Endothelial cell of umbilical vein (primary cell): ENCODE measurements around the gene ZNF662. TPM values are rescaled to one million over a fixed set of nuclear protein-coding genes. Genes with fewer than 3 reads are reported as not detected.

Experiments used
- BruUV-seq: library from RNA; stranded (reverse); fragments of 400-500 nt; replicated peaks from 2 replicates; lab custom pipeline; 2021; lab: Mats Ljungman, UMichigan
- CTCF ChIA-PET: fragments of 300-600, 350-600 bp; sonication (Branson Sonifier 250); formaldehyde crosslinking; loops from one replicate; lab custom pipeline; 2021; ENCODE audit warnings: antibody characterized with exemption, inconsistent platforms; lab: Charles Lee
- POLR2A ChIA-PET: fragments of 300-600, 350-600 bp; sonication (Branson Sonifier 250); formaldehyde crosslinking; loops from one replicate; lab custom pipeline; 2021; ENCODE audit warnings: antibody characterized with exemption, inconsistent platforms; lab: Charles Lee
- DNase-seq: peaks from one replicate; pipeline ENCODE4 v3.0.0-alpha.2; 2011; ENCODE audit warnings: low read depth, low spot score
- FAIRE-seq: peaks from 2 replicates; lab custom pipeline; 2011; peaks lifted over from hg19 to GRCh38; lab: Jason Lieb, UNC
- H2AFZ ChIP-seq: 2 replicates; pipeline ENCODE4 v1.6.0; 2012; ENCODE audit warnings: low read depth, low read length, control low read depth, inconsistent platforms
- H3K27ac ChIP-seq: 2 replicates; pipeline ENCODE4 v1.5.1; 2011; ENCODE audit warnings: low read depth, mild to moderate bottlenecking, control low read depth, low read length, moderate library complexity; ENCODE audit not compliant: insufficient read depth
- H3K27me3 ChIP-seq, 2 experiments: 2 replicates each; pipeline versions ENCODE4 v1.6.0 to v1.6.1; 2011; ENCODE audit warnings: low read length in 2 of 2, mixed read lengths in 1 of 2; ENCODE audit not compliant: control insufficient read depth in 2 of 2, insufficient read depth in 2 of 2
- H3K36me3 ChIP-seq, 2 experiments: 2 replicates in 1 of 2; 3 replicates in 1 of 2; pipeline ENCODE4 v1.5.1; 2011; ENCODE audit warnings: low read length in 2 of 2, mild to moderate bottlenecking in 1 of 2, moderate library complexity in 1 of 2; ENCODE audit not compliant: control insufficient read depth in 2 of 2, insufficient read depth in 2 of 2; ENCODE audit errors: extremely low read depth in 1 of 2
- H3K4me1 ChIP-seq: 3 replicates; pipeline ENCODE4 v1.5.1; 2011; ENCODE audit warnings: mild to moderate bottlenecking, low read length; ENCODE audit not compliant: control insufficient read depth, insufficient read depth; ENCODE audit errors: extremely low read depth
- H3K4me2 ChIP-seq: 2 replicates; pipeline ENCODE4 v1.6.1; 2011; ENCODE audit warnings: low read length, control low read depth, mixed read lengths; ENCODE audit not compliant: insufficient read depth
- H3K4me3 ChIP-seq, 3 experiments: fragments of 200-600 bp in 1 of 3; sonication (generic), shearing (Covaris generic) in 1 of 3; replicated peaks in 1 of 3; 2 replicates each; pipeline ENCODE4 v1.5.1; 2011 to 2016; ENCODE audit warnings: control low read depth in 3 of 3, low read length in 3 of 3, mild to moderate bottlenecking in 2 of 3, inconsistent platforms in 1 of 3, low read depth in 1 of 3, moderate library complexity in 1 of 3; ENCODE audit not compliant: insufficient read depth in 1 of 3
- H3K79me2 ChIP-seq: 2 replicates; pipeline ENCODE4 v1.6.0; 2012; ENCODE audit warnings: low read length, inconsistent platforms; ENCODE audit not compliant: control insufficient read depth, insufficient read depth
- H3K9ac ChIP-seq: replicated peaks from 2 replicates; pipeline ENCODE3; 2011; ENCODE audit warnings: low read length, control low read depth; ENCODE audit not compliant: insufficient read depth; ENCODE audit errors: extremely low read depth
- H3K9me1 ChIP-seq: replicated peaks from 3 replicates; pipeline ENCODE4 v1.6.0; 2011; ENCODE audit warnings: mild to moderate bottlenecking, low read length; ENCODE audit not compliant: control insufficient read depth, insufficient read depth; ENCODE audit errors: extremely low read depth
- H3K9me3 ChIP-seq: replicated peaks from 2 replicates; pipeline ENCODE4 v1.5.1; 2012; ENCODE audit warnings: low read length, inconsistent platforms; ENCODE audit not compliant: control insufficient read depth, insufficient read depth
- H4K20me1 ChIP-seq: replicated peaks from 2 replicates; pipeline ENCODE3; 2011; ENCODE audit warnings: mild to moderate bottlenecking, low read length; ENCODE audit not compliant: control insufficient read depth, insufficient read depth; ENCODE audit errors: extremely low read depth
- CTCF ChIP-seq, 2 donors: IDR thresholded peaks; 1 replicate in 1 of 2; 2 replicates in 1 of 2; pipeline ENCODE4 v1.5.1; 2011; ENCODE audit warnings: low read length in 2 of 2, mild to moderate bottlenecking in 2 of 2, moderate library complexity in 2 of 2, control low read depth in 1 of 2, inconsistent platforms in 1 of 2, low read depth in 1 of 2; ENCODE audit not compliant: insufficient read depth in 1 of 2; ENCODE audit errors: extremely low read depth in 1 of 2
- EZH2 ChIP-seq: IDR thresholded peaks from 2 replicates; pipeline ENCODE4 v1.6.1; 2012; ENCODE audit warnings: borderline replicate concordance, low read depth, mild to moderate bottlenecking, moderate library complexity, low read length, inconsistent platforms; ENCODE audit not compliant: severe bottlenecking
- FOS ChIP-seq: IDR thresholded peaks from 2 replicates; pipeline ENCODE4 v1.6.1; 2011; ENCODE audit warnings: mild to moderate bottlenecking, low read length, moderate library complexity, borderline replicate concordance; ENCODE audit not compliant: insufficient read depth
- GATA2 ChIP-seq: IDR thresholded peaks from 2 replicates; pipeline ENCODE4 v1.7.0; 2011; ENCODE audit warnings: low read depth, mild to moderate bottlenecking, moderate library complexity, mixed read lengths, low read length; ENCODE audit not compliant: insufficient read length, insufficient read depth
- JUN ChIP-seq: IDR thresholded peaks from 2 replicates; pipeline ENCODE4 v1.6.1; 2011; ENCODE audit warnings: borderline replicate concordance, low read depth; ENCODE audit not compliant: insufficient read length, insufficient read depth
- MAX ChIP-seq: IDR thresholded peaks from 2 replicates; pipeline ENCODE4 v1.6.1; 2011; ENCODE audit not compliant: insufficient read depth, insufficient read length
- MYC ChIP-seq: IDR thresholded peaks from one replicate; pipeline ENCODE4 v1.6.1; 2011; ENCODE audit warnings: mild to moderate bottlenecking, low read depth, low read length
- POLR2A ChIP-seq: IDR thresholded peaks from 2 replicates; pipeline ENCODE4 v1.6.1; 2012; ENCODE audit warnings: low read depth, mild to moderate bottlenecking, control low read depth, low read length
- POLR2AphosphoS5 ChIP-seq: IDR thresholded peaks from 2 replicates; pipeline ENCODE4 v1.6.1; 2012; ENCODE audit warnings: low read depth, mild to moderate bottlenecking, control low read depth, low read length, moderate library complexity; ENCODE audit not compliant: insufficient read depth
- dilution Hi-C: fragments of 300-500 bp; cut with MboI; formaldehyde crosslinking; loops from one replicate; pipeline ENCODE4 v1.15.0; 2019; ENCODE audit warnings: low sequenced_read_pairs; ENCODE audit not compliant: extremely low pct_ligation_motif_present
- intact Hi-C: fragments of 100-400 bp; cut with micrococcal nuclease; formaldehyde crosslinking; loops from one replicate; pipeline ENCODE4 v1.10.0; 2022
- polyA plus RNA-seq, 4 experiments: library from polyadenylated mRNA; depleted of rRNA in 3 of 4; stranded (reverse) in 3 of 4; unstranded in 1 of 4; fragments of >200 nt; gene quantifications; 2 replicates each; pipeline versions ENCODE4 v1.2.1 to v1.2.3, GENCODE V29; 2011 to 2012; ENCODE audit warnings: missing spikeins in 1 of 4
- total RNA-seq: library from RNA; stranded (reverse); gene quantifications from 2 replicates; pipeline ENCODE4 v1.2.3, GENCODE V29; 2021

The ZNF662 gene
- total and polyA plus RNA-seq, 2 donors (not counting 3 experiments of a cell fraction or from before 2014, with no cell fraction given), result 0.84 to 4.3 TPM

GRCh38 chr3:42964266-42964665 lies 58.3 kb downstream of the ZNF662 start:
- TF ChIP-seq EZH2, result no peak
- TF ChIP-seq MYC, result no peak
- no peak for TF ChIP-seq POLR2AphosphoS5
- no peak for TF ChIP-seq FOS
- TF ChIP-seq GATA2, result no peak
- no peak for TF ChIP-seq JUN
- TF ChIP-seq MAX, result no peak
- TF ChIP-seq CTCF (IDR thresholded peaks at IDR 0.05; ENCODE audit: extremely low read depth in 1 of 2, insufficient read depth in 1 of 2, low read depth in 1 of 2, low read length in 2 of 2), result no peak
- TF ChIP-seq POLR2A, result no peak
- no peak for DNase-seq
- intact Hi-C loops, result loop anchor here (10.0 kb wide), 1 partner anchor 321 kb away; the partner anchor contains the start of gene SNRK
- Histone ChIP-seq H3K9ac (no peak overlapping the region), H3K4me2 (no peak overlapping the region), H3K79me2 (no peaks in the 10 kb centered on the region), H3K9me3 (no peaks in the 10 kb centered on the region), H4K20me1 (no peaks in the 10 kb centered on the region), H3K4me1 (no peaks in the 10 kb centered on the region), H3K9me1 (no peaks in the 10 kb centered on the region), H3K4me3 (no peak overlapping the region), H3K27ac (no peak overlapping the region), H2AFZ (no peak overlapping the region), H3K36me3 (no peaks in the 10 kb centered on the region), H3K27me3 (peaks cover 3 to 5% of the 10 kb centered on the region in 2 experiments)
- dilution Hi-C loops, result no loop called here
- no TSS peak for BruUV-seq
- ChIA-PET POLR2A (no interaction called here), CTCF (interaction anchor here (1.2 to 5.9 kb wide), 3 partner anchors 17 to 1235 kb away, joined by 3 to 115 read pairs (median 54); no protein-coding TSS in a partner anchor)
- no peak for FAIRE-seq

Other genes with a start within 250 kb of the ZNF662 start
- not detected in 2 replicates for gene KLHL40, start 220.6 kb upstream of the ZNF662 start, total RNA-seq
- not detected in 2 replicates for gene KLHL40, start 220.6 kb upstream of the ZNF662 start, polyA plus RNA-seq
- not detected in 2 replicates for gene HHATL, start 203.3 kb upstream of the ZNF662 start, total RNA-seq
- gene HHATL, start 203.3 kb upstream of the ZNF662 start, polyA plus RNA-seq, result 0.11 TPM in 1 of 2 replicates, not detected in the other
- 0.82 and 1.2 TPM in 2 replicates for gene CCDC13, start 132.9 kb upstream of the ZNF662 start, total RNA-seq
- gene CCDC13, start 132.9 kb upstream of the ZNF662 start, polyA plus RNA-seq, result 0.24 and 0.36 TPM in 2 replicates
- gene HIGD1A, start 101.7 kb upstream of the ZNF662 start, total RNA-seq, result 68.9 and 71.8 TPM in 2 replicates
- gene HIGD1A, start 101.7 kb upstream of the ZNF662 start, polyA plus RNA-seq, result 39.3 and 59.5 TPM in 2 replicates
- gene ACKR2, start 96.7 kb upstream of the ZNF662 start, total RNA-seq, result not detected in 2 replicates
- gene ACKR2, start 96.7 kb upstream of the ZNF662 start, polyA plus RNA-seq, result 0.01 TPM in 1 of 2 replicates, not detected in the other
- not detected in 2 replicates for gene CYP8B1, start 30.3 kb upstream of the ZNF662 start, total RNA-seq
- gene CYP8B1, start 30.3 kb upstream of the ZNF662 start, polyA plus RNA-seq, result not detected in 2 replicates
- not detected in 2 replicates for gene GASK1A, start 73.2 kb downstream of the ZNF662 start, total RNA-seq
- gene GASK1A, start 73.2 kb downstream of the ZNF662 start, polyA plus RNA-seq, result 0.04 TPM in 1 of 2 replicates, not detected in the other
- gene POMGNT2, start 199.9 kb downstream of the ZNF662 start, total RNA-seq, result 6.4 and 9.1 TPM in 2 replicates
- 16.3 and 19.0 TPM in 2 replicates for gene POMGNT2, start 199.9 kb downstream of the ZNF662 start, polyA plus RNA-seq